Stomach (tissue), 4 donors: ENCODE data around the gene PRM3.

Experiments
- CTCF ChIP-seq, 7 experiments: fragments of 450-650 bp in 4 of 7; fragments of 200-600 bp in 3 of 7; sonication (generic) in 3 of 7; IDR thresholded peaks; one replicate each; pipeline ENCODE4 v1.5.1; 2016 to 2019; ENCODE audit warnings: antibody characterized with exemption in 7 of 7, control low read depth in 2 of 7, mild to moderate bottlenecking in 1 of 7
- EP300 ChIP-seq: sonication (generic); formaldehyde crosslinking; IDR thresholded peaks from one replicate; pipeline ENCODE4 v1.6.1; 2017; ENCODE audit warnings: antibody characterized with exemption
- POLR2A ChIP-seq, 4 donors: fragments of 450-650 bp; IDR thresholded peaks; one replicate each; pipeline ENCODE4 v1.6.1; 2016; ENCODE audit warnings: antibody characterized with exemption in 4 of 4, control low read depth in 2 of 4, mild to moderate bottlenecking in 1 of 4, moderate library complexity in 1 of 4
- POLR2AphosphoS5 ChIP-seq, 3 donors: sonication (generic); formaldehyde crosslinking; IDR thresholded peaks; one replicate each; pipeline ENCODE4 v1.6.1; 2016; ENCODE audit warnings: antibody characterized with exemption in 3 of 3

- TF ChIP-seq CTCF (IDR thresholded peaks at IDR 0.05) (no peak), POLR2AphosphoS5 (IDR thresholded peaks at IDR 0.05) (no peak), POLR2A (IDR thresholded peaks at IDR 0.05) (no peak), EP300 (no peak)
These were observed 20.1 kb downstream of the PRM3 start for GRCh38 chr16:11253009-11253994.
